NCI-H2029 treated with DMSO at 0.1 percent for 48 hours (cell line): Measurements from ENCODE around the gene LRP1.

ENCODE experiments used
- DNase-seq: peaks from one replicate; lab custom pipeline; 2025; lab: John Stamatoyannopoulos, UW

The LRP1 gene

GRCh38 chr12:57094208-57095160 lies 33.8 kb upstream of the LRP1 start:
- no peak for DNase-seq

GRCh38 chr12:57095440-57095839 lies 32.8 kb upstream of the LRP1 start:
- DNase-seq, result no peak

- no peak for DNase-seq
Measured at GRCh38 chr12:57096099-57096572, 32.1 kb upstream of the LRP1 start.

- DNase-seq, result no peak
Measured at GRCh38 chr12:57096748-57097553, 31.3 kb upstream of the LRP1 start.

- no peak for DNase-seq
Measured at GRCh38 chr12:57097554-57097835, 30.8 kb upstream of the LRP1 start.

GRCh38 chr12:57098546-57098945 lies 29.7 kb upstream of the LRP1 start:
- DNase-seq, result no peak

- no peak for DNase-seq
Measured at GRCh38 chr12:57099047-57099714, 29.1 kb upstream of the LRP1 start.

- DNase-seq, result no peak
Measured at GRCh38 chr12:57099766-57100165, 28.5 kb upstream of the LRP1 start.

- DNase-seq, result no peak
Measured at GRCh38 chr12:57101892-57102695, 26.2 kb upstream of the LRP1 start.

GRCh38 chr12:57103856-57104255 lies 24.4 kb upstream of the LRP1 start:
- DNase-seq, result no peak

GRCh38 chr12:57104292-57104910 lies 23.9 kb upstream of the LRP1 start:
- no peak for DNase-seq

- no peak for DNase-seq
Measured at GRCh38 chr12:57105011-57105753, 23.1 kb upstream of the LRP1 start.

GRCh38 chr12:57106021-57106708 lies 22.1 kb upstream of the LRP1 start:
- no peak for DNase-seq

GRCh38 chr12:57107456-57108155 lies 20.7 kb upstream of the LRP1 start:
- no peak for DNase-seq

GRCh38 chr12:57109207-57110103 lies 18.8 kb upstream of the LRP1 start:
- DNase-seq, result no peak

GRCh38 chr12:57110104-57111030 lies 17.9 kb upstream of the LRP1 start:
- DNase-seq, result no peak
